MM.1S (cell line): ENCODE measurements around the gene OR7G2.
"Not testable (repeated sequence)": the region's sequence is repeated elsewhere in the genome, so short reads cannot be mapped to it uniquely, and the experiment has no call there.

Source experiments
- DNase-seq: peaks from one replicate; pipeline ENCODE4 v3.0.0-alpha.2; 2015
- H2AFZ ChIP-seq: fragments of 300-600 bp; sonication (generic); 2 replicates; pipeline ENCODE4 v1.6.0; 2016; ENCODE audit warnings: antibody characterized with exemption, low read length
- H3F3A ChIP-seq: fragments of 300-600 bp; sonication (generic); 2 replicates; pipeline ENCODE4 v1.6.1; 2016; ENCODE audit warnings: mild to moderate bottlenecking, antibody characterized with exemption, low read length, moderate library complexity, mixed read lengths; ENCODE audit not compliant: insufficient read depth
- H3K27ac ChIP-seq: fragments of 300-600 bp; sonication (generic); 2 replicates; pipeline ENCODE4 v1.5.1; 2016; ENCODE audit warnings: mild to moderate bottlenecking, low read length
- H3K27me3 ChIP-seq: fragments of 300-600 bp; sonication (generic); replicated peaks from 2 replicates; pipeline ENCODE4 v1.6.0; 2016; ENCODE audit warnings: low read length; ENCODE audit not compliant: insufficient read depth
- H3K36me3 ChIP-seq: fragments of 300-600 bp; sonication (generic); replicated peaks from 2 replicates; pipeline ENCODE4 v1.6.1; 2016; ENCODE audit warnings: mild to moderate bottlenecking, low read length, mixed read lengths; ENCODE audit not compliant: insufficient read depth
- H3K4me1 ChIP-seq: fragments of 300-600 bp; sonication (generic); 2 replicates; pipeline ENCODE4 v1.6.1; 2016; ENCODE audit warnings: low read length, mixed read lengths
- H3K4me2 ChIP-seq: fragments of 300-600 bp; sonication (generic); 2 replicates; pipeline ENCODE4 v1.6.0; 2016; ENCODE audit warnings: low read depth, low read length
- H3K4me3 ChIP-seq: fragments of 300-600 bp; sonication (generic); 2 replicates; pipeline ENCODE4 v1.5.1; 2016; ENCODE audit warnings: low read length, mixed read lengths
- H3K79me2 ChIP-seq: fragments of 300-600 bp; sonication (generic); 2 replicates; pipeline ENCODE4 v1.6.1; 2016; ENCODE audit warnings: mixed run types, low read length, mixed read lengths
- H3K9ac ChIP-seq: fragments of 300-600 bp; sonication (generic); 2 replicates; pipeline ENCODE4 v1.6.1; 2016; ENCODE audit warnings: low read length, mixed read lengths
- H3K9me2 ChIP-seq: fragments of 300-600 bp; sonication (generic); replicated peaks from 2 replicates; pipeline ENCODE4 v1.6.1; 2016; ENCODE audit warnings: mild to moderate bottlenecking, low read length, mixed read lengths; ENCODE audit not compliant: insufficient read depth
- H3K9me3 ChIP-seq: fragments of 300-600 bp; sonication (generic); replicated peaks from 2 replicates; pipeline ENCODE4 v1.6.1; 2016; ENCODE audit warnings: mild to moderate bottlenecking, low read length, mixed read lengths; ENCODE audit not compliant: insufficient read depth
- H4K20me1 ChIP-seq: fragments of 300-600 bp; sonication (generic); 2 replicates; pipeline ENCODE4 v1.6.1; 2016; ENCODE audit warnings: mild to moderate bottlenecking, low read length, moderate library complexity, mixed read lengths; ENCODE audit not compliant: insufficient read depth
- CTCF ChIP-seq: fragments of 300-600 bp; sonication (generic); IDR thresholded peaks from 2 replicates; pipeline ENCODE4 v1.5.1; 2016; ENCODE audit warnings: antibody characterized with exemption, low read length, mixed read lengths
- EZH2 ChIP-seq: fragments of 300-600 bp; sonication (generic); optimal IDR thresholded peaks from 2 replicates; pipeline ENCODE3; 2017; ENCODE audit warnings: low read depth, mild to moderate bottlenecking, antibody characterized with exemption, low read length, mixed read lengths
- EZH2phosphoT487 ChIP-seq: fragments of 300-600 bp; sonication (generic); IDR thresholded peaks from 2 replicates; pipeline ENCODE4 v1.6.1; 2018; ENCODE audit warnings: antibody characterized with exemption, low read length

OR7G2 gene

DNA sequence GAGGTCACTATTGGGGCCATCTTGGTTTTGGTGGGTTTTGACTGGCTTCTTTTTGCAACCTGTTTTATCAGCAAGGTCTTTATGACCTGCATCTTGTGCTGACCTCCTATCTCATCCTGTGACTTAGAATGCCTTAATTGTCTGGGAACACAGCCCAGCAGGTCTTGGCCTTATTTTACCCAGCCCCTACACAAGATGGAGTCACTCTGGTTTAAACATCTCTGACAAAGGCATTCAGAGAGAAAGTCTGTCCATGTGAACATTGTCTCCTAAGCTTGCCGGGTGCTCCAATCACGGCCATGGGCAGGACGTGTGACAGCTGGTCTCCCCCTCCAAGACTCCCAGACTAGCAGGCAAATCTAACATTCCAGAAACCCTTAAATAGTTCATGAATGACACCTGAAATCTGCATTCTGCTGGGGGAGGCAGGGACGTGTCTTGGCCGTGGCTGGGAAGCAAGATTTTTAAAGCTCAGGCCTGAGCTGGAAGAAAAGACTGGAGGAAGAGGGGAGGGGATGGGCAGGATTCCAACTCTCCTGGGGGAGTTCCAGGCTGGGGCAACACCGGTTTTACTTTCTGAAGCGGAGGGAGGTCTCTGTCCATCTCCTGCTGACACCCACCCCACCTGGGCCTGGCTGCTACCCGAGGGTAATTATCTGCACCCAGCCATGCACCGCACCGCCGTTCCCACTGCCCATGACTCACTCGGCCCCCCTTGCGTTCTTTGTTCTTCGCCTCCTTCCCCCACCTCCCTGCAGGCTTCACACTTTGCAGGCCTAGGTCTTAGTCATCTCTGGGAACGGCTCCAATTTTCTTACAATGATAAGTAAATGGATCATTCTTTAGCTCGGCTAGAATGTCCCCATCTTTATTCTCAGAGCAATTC, 32.0 kb downstream of the OR7G2 start:
- Histone ChIP-seq H3K79me2 (no peaks in the 10 kb centered on the region), H3K4me2 (no peak overlapping the region), H3F3A (no peaks in the 10 kb centered on the region), H3K9me3 (no peaks in the 10 kb centered on the region), H3K27me3 (peaks cover 29% of the 10 kb centered on the region), H3K4me1 (no peaks in the 10 kb centered on the region), H4K20me1 (no peaks in the 10 kb centered on the region), H3K9ac (no peak overlapping the region), H2AFZ (no peak overlapping the region), H3K36me3 (no peaks in the 10 kb centered on the region), H3K27ac (no peak overlapping the region), H3K9me2 (no peaks in the 10 kb centered on the region), H3K4me3 (no peak overlapping the region)
- TF ChIP-seq EZH2 (no peak), CTCF (no peak), EZH2phosphoT487 (no peak)
- DNase-seq = no peak

DNA sequence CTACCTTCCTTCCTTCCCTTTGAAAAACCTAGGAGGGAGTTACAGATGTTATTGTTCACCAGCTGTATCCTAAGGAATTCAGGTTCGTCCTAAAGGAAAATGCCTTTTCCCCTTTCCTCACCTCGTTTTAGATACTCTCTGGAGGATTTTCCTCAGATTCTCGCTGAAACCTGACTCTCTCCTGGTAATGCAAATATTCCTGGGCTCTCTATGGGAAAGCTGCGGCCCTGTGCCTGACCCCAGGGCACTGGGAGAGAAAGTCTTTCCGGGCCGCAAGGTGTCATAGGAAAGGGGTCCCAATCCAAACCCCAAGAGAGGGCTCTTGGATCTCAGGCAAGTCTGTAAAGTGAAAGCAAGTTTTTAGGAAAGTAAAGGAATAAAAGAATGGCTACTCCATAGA, 33.5 kb downstream of the OR7G2 start:
- no peak overlapping the region for H3K4me3 ChIP-seq
- H3K9me2 ChIP-seq = no peaks in the 10 kb centered on the region
- no peaks in the 10 kb centered on the region for H3F3A ChIP-seq

DNA sequence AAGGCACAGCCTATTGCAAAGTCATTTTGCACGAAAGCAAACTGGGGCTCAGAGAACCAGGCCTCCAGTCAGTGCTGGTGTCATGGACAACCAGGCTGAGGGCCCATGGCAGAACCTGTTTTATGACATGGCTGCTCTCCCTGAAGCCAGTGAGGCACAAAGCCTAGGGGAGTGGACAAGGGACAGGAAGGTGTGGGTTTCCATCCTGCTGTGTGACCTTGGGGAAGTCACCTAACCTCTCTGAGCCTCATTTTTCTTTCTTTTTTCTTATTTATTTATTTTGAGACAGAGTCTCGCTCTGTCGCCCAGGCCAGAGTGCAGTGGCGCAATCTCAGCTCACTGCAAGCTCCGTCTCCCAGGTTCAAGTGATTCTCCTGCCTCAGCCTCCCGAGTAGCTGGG, 35.6 kb downstream of the OR7G2 start:
- not testable (repeated sequence) for H3F3A ChIP-seq, H3K4me1 ChIP-seq, H3K36me3 ChIP-seq, DNase-seq, H3K79me2 ChIP-seq, H3K4me3 ChIP-seq, H3K4me2 ChIP-seq, H3K9me2 ChIP-seq, H2AFZ ChIP-seq, H3K27ac ChIP-seq, H3K9ac ChIP-seq, H4K20me1 ChIP-seq, H3K9me3 ChIP-seq
- peaks cover 37% of the 10 kb centered on the region for H3K27me3 ChIP-seq

More for the DNA sequence above, 33.5 kb downstream of the OR7G2 start:
- Histone ChIP-seq H3K4me1 (no peaks in the 10 kb centered on the region), H3K9ac (no peak overlapping the region), H3K9me3 (no peaks in the 10 kb centered on the region), H3K36me3 (no peaks in the 10 kb centered on the region), H2AFZ (no peak overlapping the region), H3K27me3 (peaks cover 33% of the 10 kb centered on the region), H4K20me1 (no peaks in the 10 kb centered on the region), H3K27ac (no peak overlapping the region), H3K4me2 (no peak overlapping the region), H3K79me2 (no peaks in the 10 kb centered on the region)
- no peak for DNase-seq
- no peak for TF ChIP-seq EZH2
- no peak for TF ChIP-seq CTCF
- TF ChIP-seq EZH2phosphoT487 = no peak

DNA sequence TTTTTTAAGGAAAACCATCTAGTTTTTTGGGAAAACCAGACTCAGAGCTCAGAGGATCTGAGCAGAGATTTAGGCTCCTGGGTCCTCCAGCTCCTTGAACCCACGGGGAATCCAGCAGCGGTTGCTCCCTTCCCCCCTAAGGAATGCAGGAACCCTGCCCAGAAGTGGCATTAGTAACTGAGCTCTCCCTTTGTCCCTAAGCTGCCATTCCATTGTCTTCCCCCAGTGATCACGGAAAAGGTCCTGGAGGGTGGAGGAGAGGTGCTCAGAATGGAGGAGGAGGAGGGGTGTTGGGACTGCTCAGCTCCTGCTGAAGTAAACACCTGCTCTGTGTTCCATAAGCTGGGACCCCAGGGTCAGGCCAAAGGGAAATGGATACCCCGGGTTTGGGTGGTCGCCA, 37.2 kb downstream of the OR7G2 start:
- no peak overlapping the region for H2AFZ ChIP-seq
- peaks cover 24% of the 10 kb centered on the region for H3K27me3 ChIP-seq

More for the DNA sequence above, 37.2 kb downstream of the OR7G2 start:
- no peak for TF ChIP-seq CTCF
- TF ChIP-seq EZH2 = no peak
- TF ChIP-seq EZH2phosphoT487 = no peak
- Histone ChIP-seq H3K79me2 (no peaks in the 10 kb centered on the region), H3K4me1 (no peaks in the 10 kb centered on the region), H3K4me3 (no peak overlapping the region), H3K27ac (no peak overlapping the region), H3F3A (no peaks in the 10 kb centered on the region), H3K9me2 (no peaks in the 10 kb centered on the region), H4K20me1 (no peaks in the 10 kb centered on the region), H3K36me3 (no peaks in the 10 kb centered on the region), H3K9me3 (no peaks in the 10 kb centered on the region), H3K4me2 (no peak overlapping the region), H3K9ac (no peak overlapping the region)
- no peak for DNase-seq
